Endothelial cell of umbilical vein (primary cell): Measurements from ENCODE around the gene ZBTB20.

Experiments used
- EZH2 ChIP-seq: IDR thresholded peaks from 2 replicates; pipeline ENCODE4 v1.6.1; 2012; ENCODE audit warnings: borderline replicate concordance, low read depth, mild to moderate bottlenecking, moderate library complexity, low read length, inconsistent platforms; ENCODE audit not compliant: severe bottlenecking
- FOS ChIP-seq: IDR thresholded peaks from 2 replicates; pipeline ENCODE4 v1.6.1; 2011; ENCODE audit warnings: mild to moderate bottlenecking, low read length, moderate library complexity, borderline replicate concordance; ENCODE audit not compliant: insufficient read depth
- GATA2 ChIP-seq: IDR thresholded peaks from 2 replicates; pipeline ENCODE4 v1.7.0; 2011; ENCODE audit warnings: low read depth, mild to moderate bottlenecking, moderate library complexity, mixed read lengths, low read length; ENCODE audit not compliant: insufficient read length, insufficient read depth
- JUN ChIP-seq: IDR thresholded peaks from 2 replicates; pipeline ENCODE4 v1.6.1; 2011; ENCODE audit warnings: borderline replicate concordance, low read depth; ENCODE audit not compliant: insufficient read length, insufficient read depth
- POLR2A ChIP-seq: IDR thresholded peaks from 2 replicates; pipeline ENCODE4 v1.6.1; 2012; ENCODE audit warnings: low read depth, mild to moderate bottlenecking, control low read depth, low read length
- POLR2AphosphoS5 ChIP-seq: IDR thresholded peaks from 2 replicates; pipeline ENCODE4 v1.6.1; 2012; ENCODE audit warnings: low read depth, mild to moderate bottlenecking, control low read depth, low read length, moderate library complexity; ENCODE audit not compliant: insufficient read depth
- TF ChIP-seq, protein P1 (sequence below), 2 donors: IDR thresholded peaks; 1 replicate in 1 of 2; 2 replicates in 1 of 2; pipeline ENCODE4 v1.5.1; 2011; ENCODE audit warnings: low read length in 2 of 2, mild to moderate bottlenecking in 2 of 2, moderate library complexity in 2 of 2, control low read depth in 1 of 2, inconsistent platforms in 1 of 2, low read depth in 1 of 2; ENCODE audit not compliant: insufficient read depth in 1 of 2; ENCODE audit errors: extremely low read depth in 1 of 2
- TF ChIP-seq, protein P2 (sequence below): IDR thresholded peaks from 2 replicates; pipeline ENCODE4 v1.6.1; 2011; ENCODE audit not compliant: insufficient read depth, insufficient read length

DNA sequence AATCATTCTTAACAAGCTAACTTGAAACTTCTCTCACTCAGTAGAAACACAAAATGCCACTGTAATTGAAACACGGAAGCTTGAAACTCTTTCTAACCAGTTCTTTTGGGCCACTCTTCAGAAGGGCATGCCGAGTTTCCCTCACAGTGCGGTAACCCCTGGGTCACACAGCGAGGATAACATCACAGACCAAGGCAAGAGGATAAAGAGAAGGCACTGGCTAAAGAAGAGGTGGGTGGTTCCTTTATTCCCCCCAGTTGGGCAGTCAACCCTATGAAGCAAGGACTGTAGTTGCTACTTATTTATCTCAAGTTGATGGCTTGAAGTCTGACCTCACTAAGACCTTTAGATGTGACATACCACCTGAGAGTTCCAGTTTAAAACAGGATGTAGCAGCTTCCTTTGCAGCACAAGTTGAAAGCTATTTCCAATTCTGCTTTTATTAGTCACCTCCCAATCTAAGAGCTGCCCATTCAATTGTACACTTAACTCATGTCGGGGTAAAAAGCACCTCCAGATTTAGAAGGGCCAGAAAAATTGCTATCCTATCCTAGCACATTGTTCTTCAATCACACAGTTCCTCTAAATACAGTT, 580.8 kb downstream of the ZBTB20 start:
- no peak for TF ChIP-seq EZH2
- no peak for TF ChIP-seq POLR2A
- no peak for TF ChIP-seq GATA2
- TF ChIP-seq, protein P1, sequence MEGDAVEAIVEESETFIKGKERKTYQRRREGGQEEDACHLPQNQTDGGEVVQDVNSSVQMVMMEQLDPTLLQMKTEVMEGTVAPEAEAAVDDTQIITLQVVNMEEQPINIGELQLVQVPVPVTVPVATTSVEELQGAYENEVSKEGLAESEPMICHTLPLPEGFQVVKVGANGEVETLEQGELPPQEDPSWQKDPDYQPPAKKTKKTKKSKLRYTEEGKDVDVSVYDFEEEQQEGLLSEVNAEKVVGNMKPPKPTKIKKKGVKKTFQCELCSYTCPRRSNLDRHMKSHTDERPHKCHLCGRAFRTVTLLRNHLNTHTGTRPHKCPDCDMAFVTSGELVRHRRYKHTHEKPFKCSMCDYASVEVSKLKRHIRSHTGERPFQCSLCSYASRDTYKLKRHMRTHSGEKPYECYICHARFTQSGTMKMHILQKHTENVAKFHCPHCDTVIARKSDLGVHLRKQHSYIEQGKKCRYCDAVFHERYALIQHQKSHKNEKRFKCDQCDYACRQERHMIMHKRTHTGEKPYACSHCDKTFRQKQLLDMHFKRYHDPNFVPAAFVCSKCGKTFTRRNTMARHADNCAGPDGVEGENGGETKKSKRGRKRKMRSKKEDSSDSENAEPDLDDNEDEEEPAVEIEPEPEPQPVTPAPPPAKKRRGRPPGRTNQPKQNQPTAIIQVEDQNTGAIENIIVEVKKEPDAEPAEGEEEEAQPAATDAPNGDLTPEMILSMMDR (IDR thresholded peaks at IDR 0.05; ENCODE audit: extremely low read depth in 1 of 2, insufficient read depth in 1 of 2, low read depth in 1 of 2, low read length in 2 of 2): no peak
- TF ChIP-seq, protein P2, sequence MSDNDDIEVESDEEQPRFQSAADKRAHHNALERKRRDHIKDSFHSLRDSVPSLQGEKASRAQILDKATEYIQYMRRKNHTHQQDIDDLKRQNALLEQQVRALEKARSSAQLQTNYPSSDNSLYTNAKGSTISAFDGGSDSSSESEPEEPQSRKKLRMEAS: no peak
- TF ChIP-seq JUN: no peak
- TF ChIP-seq FOS: peak; percentile 41
- TF ChIP-seq POLR2AphosphoS5: peak; percentile 29
